ENCODE data around the gene VTI1A.

The VTI1A gene

GRCh38 chr10:112750427-112751167, 303.6 kb downstream of the VTI1A start:
- H4K20me1 ChIP-seq = no peaks in the 10 kb centered on the region
- H3K4me3 ChIP-seq = no peak overlapping the region

GRCh38 chr10:112751651-112752050, 304.6 kb downstream of the VTI1A start:
- H3K27ac ChIP-seq = no peak overlapping the region
- no peak for TF ChIP-seq Cebpa-rat (IDR thresholded peaks at IDR 0.05)
- peaks cover 8% of the 10 kb centered on the region; the same call in 1 of the 2 replicates for H3K36me3 ChIP-seq
- no peaks in the 10 kb centered on the region for H4K20me1 ChIP-seq
- H3K9me3 ChIP-seq = no peaks in the 10 kb centered on the region
- no peak overlapping the region for H3K4me3 ChIP-seq
- H3K4me1 ChIP-seq = no peaks in the 10 kb centered on the region
- no peaks in the 10 kb centered on the region for H3K27me3 ChIP-seq
- H3K4me2 ChIP-seq = no peak overlapping the region
- H3K9ac ChIP-seq = no peak overlapping the region

More at GRCh38 chr10:112750427-112751167, 303.6 kb downstream of the VTI1A start:
- no peak overlapping the region for H3K4me2 ChIP-seq
- H3K27ac ChIP-seq = no peak overlapping the region
- no peaks in the 10 kb centered on the region for H3K27me3 ChIP-seq
- no peaks in the 10 kb centered on the region for H3K9me3 ChIP-seq
- no peaks in the 10 kb centered on the region for H3K4me1 ChIP-seq
- H3K9ac ChIP-seq = no peak overlapping the region
- no peak; the same call in 1 of the 2 replicates for TF ChIP-seq Cebpa-rat (IDR thresholded peaks at IDR 0.05)
- H3K36me3 ChIP-seq = peaks cover 10% of the 10 kb centered on the region; the same call in 1 of the 2 replicates

- no peak for TF ChIP-seq Cebpa-rat (IDR thresholded peaks at IDR 0.05)
- H3K4me2 ChIP-seq = no peak overlapping the region
- no peaks in the 10 kb centered on the region for H3K27me3 ChIP-seq
- H3K4me3 ChIP-seq = no peak overlapping the region
- no peaks in the 10 kb centered on the region for H4K20me1 ChIP-seq
- H3K4me1 ChIP-seq = no peaks in the 10 kb centered on the region
- no peaks in the 10 kb centered on the region for H3K9me3 ChIP-seq
- no peak overlapping the region for H3K27ac ChIP-seq
- peaks cover 4% of the 10 kb centered on the region; the same call in 1 of the 2 replicates for H3K36me3 ChIP-seq
- no peak overlapping the region for H3K9ac ChIP-seq
Measured at GRCh38 chr10:112752288-112752687, 305.3 kb downstream of the VTI1A start.

GRCh38 chr10:112753961-112754411, 307.0 kb downstream of the VTI1A start:
- no peaks in the 10 kb centered on the region for H3K4me1 ChIP-seq
- no peak overlapping the region for H3K4me2 ChIP-seq
- H4K20me1 ChIP-seq = no peaks in the 10 kb centered on the region
- no peak overlapping the region for H3K9ac ChIP-seq
- H3K4me3 ChIP-seq = no peak overlapping the region
- H3K27ac ChIP-seq = no peak overlapping the region
- no peak for TF ChIP-seq Cebpa-rat (IDR thresholded peaks at IDR 0.05)
- H3K36me3 ChIP-seq = 0 out of 2 replicates have a peak, but pooled peaks cover 7% of the 10 kb centered on the region
- no peaks in the 10 kb centered on the region for H3K27me3 ChIP-seq
- H3K9me3 ChIP-seq = no peaks in the 10 kb centered on the region

GRCh38 chr10:112755446-112756234, 308.6 kb downstream of the VTI1A start:
- Histone ChIP-seq H3K36me3 (0 out of 2 replicates have a peak, but pooled peaks cover 7% of the 10 kb centered on the region), H3K4me1 (no peaks in the 10 kb centered on the region), H3K27ac (no peak overlapping the region), H3K27me3 (no peaks in the 10 kb centered on the region), H3K9ac (no peak overlapping the region), H3K9me3 (no peaks in the 10 kb centered on the region), H3K4me3 (no peak overlapping the region), H3K4me2 (no peak overlapping the region), H4K20me1 (no peaks in the 10 kb centered on the region)
- TF ChIP-seq Cebpa-rat (IDR thresholded peaks at IDR 0.05) = no peak

- Histone ChIP-seq H3K36me3 (0 out of 2 replicates have a peak, but pooled peaks cover 7% of the 10 kb centered on the region), H3K4me3 (no peak overlapping the region), H4K20me1 (no peaks in the 10 kb centered on the region), H3K9ac (no peak overlapping the region), H3K27ac (no peak overlapping the region), H3K9me3 (no peaks in the 10 kb centered on the region), H3K4me1 (no peaks in the 10 kb centered on the region), H3K4me2 (no peak overlapping the region), H3K27me3 (no peaks in the 10 kb centered on the region)
- TF ChIP-seq Cebpa-rat (IDR thresholded peaks at IDR 0.05) = no peak
Measured at GRCh38 chr10:112756235-112756527, 309.2 kb downstream of the VTI1A start.

- no peak for TF ChIP-seq Cebpa-rat (IDR thresholded peaks at IDR 0.05)
- Histone ChIP-seq H3K27ac (no peak overlapping the region), H3K4me1 (no peaks in the 10 kb centered on the region), H3K9me3 (no peaks in the 10 kb centered on the region), H3K36me3 (0 out of 2 replicates have a peak, but pooled peaks cover 7% of the 10 kb centered on the region), H3K9ac (no peak overlapping the region), H3K27me3 (no peaks in the 10 kb centered on the region), H3K4me3 (no peak overlapping the region), H3K4me2 (no peak overlapping the region), H4K20me1 (no peaks in the 10 kb centered on the region)
Measured at GRCh38 chr10:112758961-112759360, 311.9 kb downstream of the VTI1A start.

- H3K4me1 ChIP-seq = no peaks in the 10 kb centered on the region
- no peak overlapping the region for H3K27ac ChIP-seq
- no peak overlapping the region for H3K9ac ChIP-seq
- no peaks in the 10 kb centered on the region for H3K9me3 ChIP-seq
- 0 out of 2 replicates have a peak, but pooled peaks cover 7% of the 10 kb centered on the region for H3K36me3 ChIP-seq
- no peak for TF ChIP-seq Cebpa-rat (IDR thresholded peaks at IDR 0.05)
- H4K20me1 ChIP-seq = no peaks in the 10 kb centered on the region
- H3K4me2 ChIP-seq = no peak overlapping the region
- H3K4me3 ChIP-seq = no peak overlapping the region
- H3K27me3 ChIP-seq = no peaks in the 10 kb centered on the region
Measured at GRCh38 chr10:112759496-112759895, 312.5 kb downstream of the VTI1A start.

- H3K9me3 ChIP-seq = no peaks in the 10 kb centered on the region
- no peak overlapping the region for H3K4me3 ChIP-seq
- no peak overlapping the region for H3K27ac ChIP-seq
- no peaks in the 10 kb centered on the region for H3K27me3 ChIP-seq
- no peak for TF ChIP-seq Cebpa-rat (IDR thresholded peaks at IDR 0.05)
- H3K36me3 ChIP-seq = 0 out of 2 replicates have a peak, but pooled peaks cover 7% of the 10 kb centered on the region
- H3K9ac ChIP-seq = no peak overlapping the region
- H4K20me1 ChIP-seq = no peaks in the 10 kb centered on the region
- no peaks in the 10 kb centered on the region for H3K4me1 ChIP-seq
- no peak overlapping the region for H3K4me2 ChIP-seq
Measured at GRCh38 chr10:112761256-112761655, 314.2 kb downstream of the VTI1A start.
